ENCODE data around the gene RBMS2. TPM values are rescaled to one million over a fixed set of nuclear protein-coding genes. Genes with fewer than 3 reads are reported as not detected.
"Not testable (repeated sequence)": the region's sequence is repeated elsewhere in the genome, so short reads cannot be mapped to it uniquely, and the experiment has no call there.

RBMS2 gene
- total and polyA plus RNA-seq, 9 donors: 14.4 to 56.9 (median 36.6) TPM

- intact Hi-C loops (cut with DNase I): no loop called here
- H3K4me3 ChIP-seq: peak overlapping the region; percentile 48
- H3K27ac ChIP-seq: no peak overlapping the region
- no peaks in the 10 kb centered on the region for H3K27me3 ChIP-seq
- H3K36me3 ChIP-seq: no peaks in the 10 kb centered on the region
- no peaks in the 10 kb centered on the region for H3K9me3 ChIP-seq
- 3 to 6% (median 3%) methylated on average over 41 to 44 of the region's 44 CpGs for WGBS, 3 donors
- TF ChIP-seq EP300 (IDR thresholded peaks at IDR 0.05) (no peak), POLR2A (IDR thresholded peaks at IDR 0.05) (no peak), CTCF (IDR thresholded peaks at IDR 0.05) (no peak)
- peak in 4 of 5 donors; percentile 40 to 69 (median 58) for DNase-seq
- peaks cover 8% of the 10 kb centered on the region for H3K4me1 ChIP-seq (ENCODE audit: insufficient read depth)
Observed at GRCh38 chr12:56487448-56488040, 34.1 kb upstream of the RBMS2 start.

GRCh38 chr12:56488041-56488955 is 33.3 kb upstream of the RBMS2 start, which contains the start of gene GLS2:
TSS of gene GLS2 (minus strand) at chr12:56488161. CDS start at chr12:56488118, 43 bp downstream.
- intact Hi-C loops (cut with DNase I): no loop called here
- Histone ChIP-seq H3K36me3 (no peaks in the 10 kb centered on the region), H3K4me1 (ENCODE audit: insufficient read depth) (peaks cover 8% of the 10 kb centered on the region), H3K4me3 (peak within 1 kb of the TSS; percentile 48), H3K27ac (no peak within 1 kb of the TSS), H3K27me3 (no peaks in the 10 kb centered on the region), H3K9me3 (no peaks in the 10 kb centered on the region)
- DNase-seq: peak; percentile 68 to 80 (median 72)
- 13 to 16% (median 16%) methylated on average over 59 of the region's 59 CpGs for WGBS, 3 donors
- TF ChIP-seq EP300 (IDR thresholded peaks at IDR 0.05): no peak
- TF ChIP-seq CTCF (IDR thresholded peaks at IDR 0.05): no peak
- TF ChIP-seq POLR2A (IDR thresholded peaks at IDR 0.05): no peak

- no peak for TF ChIP-seq POLR2A (IDR thresholded peaks at IDR 0.05)
- no peak for TF ChIP-seq CTCF (IDR thresholded peaks at IDR 0.05)
- no peak for TF ChIP-seq EP300 (IDR thresholded peaks at IDR 0.05)
- intact Hi-C loops (cut with DNase I): no loop called here
- no peak for DNase-seq
Observed at GRCh38 chr12:56490360-56490759, 31.3 kb upstream of the RBMS2 start.

GRCh38 chr12:56493409-56494105 is 28.1 kb upstream of the RBMS2 start:
- H3K27me3 ChIP-seq; DNase-seq; H3K27ac ChIP-seq; intact Hi-C loops (cut with DNase I); H3K4me3 ChIP-seq; H3K4me1 ChIP-seq (ENCODE audit: insufficient read depth); H3K36me3 ChIP-seq; H3K9me3 ChIP-seq: not testable (repeated sequence)
- WGBS, 3 donors: 87 to 93% (median 88%) methylated on average over 20 to 31 of the region's 31 CpGs

More at GRCh38 chr12:56490360-56490759, 31.3 kb upstream of the RBMS2 start:
- Histone ChIP-seq H3K27ac (no peak overlapping the region), H3K4me3 (no peak overlapping the region), H3K4me1 (ENCODE audit: insufficient read depth) (peaks cover 8% of the 10 kb centered on the region), H3K9me3 (no peaks in the 10 kb centered on the region), H3K27me3 (no peaks in the 10 kb centered on the region), H3K36me3 (no peaks in the 10 kb centered on the region)

- H3K36me3 ChIP-seq; H3K4me3 ChIP-seq; H3K9me3 ChIP-seq; H3K27me3 ChIP-seq; H3K4me1 ChIP-seq (ENCODE audit: insufficient read depth); DNase-seq; intact Hi-C loops (cut with DNase I); H3K27ac ChIP-seq: not testable (repeated sequence)
- WGBS, 3 donors: 91 to 96% (median 93%) methylated on average over 4 to 15 of the region's 15 CpGs
Observed at GRCh38 chr12:56494106-56494415, 27.6 kb upstream of the RBMS2 start.

- H3K36me3 ChIP-seq; H3K4me3 ChIP-seq; H3K27ac ChIP-seq; H3K27me3 ChIP-seq; intact Hi-C loops (cut with DNase I); H3K9me3 ChIP-seq; H3K4me1 ChIP-seq (ENCODE audit: insufficient read depth); DNase-seq: not testable (repeated sequence)
- WGBS, 3 donors: 91 to 96% (median 95%) methylated on average over 16 to 27 of the region's 27 CpGs
Observed at GRCh38 chr12:56494481-56494880, 27.1 kb upstream of the RBMS2 start.

GRCh38 chr12:56496704-56497103 is 24.9 kb upstream of the RBMS2 start:
- H3K4me3 ChIP-seq; H3K9me3 ChIP-seq; H3K27me3 ChIP-seq; H3K36me3 ChIP-seq; H3K27ac ChIP-seq; H3K4me1 ChIP-seq (ENCODE audit: insufficient read depth); intact Hi-C loops (cut with DNase I): not testable (repeated sequence)
- DNase-seq: peak; percentile 55 to 75 (median 61)
- WGBS, 3 donors: 2 to 18% (median 3%) methylated on average over 16 to 17 of the region's 17 CpGs
